ENCODE measurements around the gene USP9X. TPM values are rescaled to one million over a fixed set of nuclear protein-coding genes. Genes with fewer than 3 reads are reported as not detected.
"Not testable (repeated sequence)": the region's sequence is repeated elsewhere in the genome, so short reads cannot be mapped to it uniquely, and the experiment has no call there.

The USP9X gene
- total and polyA plus RNA-seq, 5 donors = 13.3 to 72.6 (median 59.1) TPM

DNA sequence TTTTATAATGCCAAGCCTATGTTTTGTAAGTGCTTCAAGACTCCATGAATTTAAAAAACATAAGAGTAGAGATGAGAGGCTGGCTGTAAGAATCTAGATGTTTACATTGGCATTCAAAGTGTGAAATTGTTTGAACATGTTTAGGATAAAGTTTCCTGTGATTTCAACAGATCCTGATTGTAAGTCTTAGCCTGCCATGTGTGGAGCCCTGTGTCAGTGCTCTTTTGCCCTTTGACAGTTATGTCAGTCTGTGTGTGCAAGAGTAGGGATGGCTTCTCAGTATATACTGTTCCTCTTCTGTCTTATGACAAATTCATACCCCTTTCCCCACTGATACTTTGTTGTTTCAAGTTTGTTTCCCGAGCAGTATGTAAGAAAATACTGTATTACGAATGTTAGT, 68.2 kb downstream of the USP9X start:
- no peak overlapping the region for H3K27ac ChIP-seq (ENCODE audit: low read length)
- H3K27me3 ChIP-seq (ENCODE audit: control insufficient read depth, insufficient read depth) = no peaks in the 10 kb centered on the region
- H3K4me1 ChIP-seq (ENCODE audit: control insufficient read depth, insufficient read depth, low read length) = no peaks in the 10 kb centered on the region
- H3K9me3 ChIP-seq (ENCODE audit: control insufficient read depth, low read length) = no peaks in the 10 kb centered on the region
- intact Hi-C loops (cut with DNase I) = no loop called here
- 89% methylated on average over 2 of the region's 2 CpGs for WGBS
- DNase-seq (no peak), ATAC-seq (no peak)
- H3K4me3 ChIP-seq (ENCODE audit: low read length) = no peak overlapping the region

DNA sequence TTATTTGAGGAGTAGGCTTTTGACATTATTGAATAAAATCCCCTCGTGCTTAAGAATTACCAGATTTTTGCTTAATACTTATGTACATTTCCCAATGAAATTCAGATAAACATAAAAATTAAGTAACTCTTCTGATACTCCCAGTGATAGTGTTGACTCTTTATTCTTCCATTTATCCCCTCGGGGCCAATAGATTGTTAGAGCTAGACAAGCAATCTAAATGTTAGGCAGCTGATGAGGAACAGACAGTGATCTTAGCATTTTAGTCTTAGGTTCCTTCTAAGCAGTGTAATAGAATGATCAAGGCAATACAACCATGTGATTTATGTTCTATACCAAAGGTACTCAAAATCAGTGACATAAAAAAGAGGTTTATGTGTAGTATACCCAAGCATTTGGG, 68.7 kb downstream of the USP9X start:
- H3K9me3 ChIP-seq (ENCODE audit: control insufficient read depth, low read length) = no peaks in the 10 kb centered on the region
- no peaks in the 10 kb centered on the region for H3K4me1 ChIP-seq (ENCODE audit: control insufficient read depth, insufficient read depth, low read length)
- no peak overlapping the region for H3K4me3 ChIP-seq (ENCODE audit: low read length)
- ATAC-seq (no peak), DNase-seq (no peak)
- H3K27ac ChIP-seq (ENCODE audit: low read length) = no peak overlapping the region
- intact Hi-C loops (cut with DNase I) = no loop called here
- 89% methylated on average over 2 of the region's 2 CpGs for WGBS
- no peaks in the 10 kb centered on the region for H3K27me3 ChIP-seq (ENCODE audit: control insufficient read depth, insufficient read depth)

DNA sequence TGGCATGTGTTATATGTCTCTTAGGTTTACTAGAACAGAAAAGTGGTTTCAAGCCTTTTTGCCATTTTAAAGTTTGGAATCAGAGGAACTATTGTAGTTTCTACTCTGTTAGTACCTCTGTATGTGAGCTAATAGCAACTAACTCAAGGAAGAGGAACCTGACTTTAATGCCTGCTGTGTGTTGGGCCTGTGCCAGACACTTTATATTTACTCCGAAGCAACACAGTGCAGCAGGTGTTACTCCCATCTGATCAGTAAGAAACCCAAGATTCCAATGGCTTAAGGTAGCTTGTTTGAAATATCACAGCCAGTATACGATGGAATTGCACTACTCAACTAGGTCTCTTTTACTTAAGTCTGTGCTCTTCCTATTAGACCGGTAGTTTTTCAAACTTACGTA, 79.2 kb downstream of the USP9X start:
- Histone ChIP-seq H3K4me1 (ENCODE audit: control insufficient read depth, insufficient read depth, low read length) (no peaks in the 10 kb centered on the region), H3K9me3 (ENCODE audit: control insufficient read depth, low read length) (no peaks in the 10 kb centered on the region), H3K27ac (ENCODE audit: low read length) (no peak overlapping the region), H3K4me3 (ENCODE audit: low read length) (no peak overlapping the region), H3K27me3 (ENCODE audit: control insufficient read depth, insufficient read depth) (no peaks in the 10 kb centered on the region)
- no peak for DNase-seq
- WGBS = 80% methylated on average over 4 of the region's 4 CpGs
- intact Hi-C loops (cut with DNase I) = no loop called here
- ATAC-seq = no peak

DNA sequence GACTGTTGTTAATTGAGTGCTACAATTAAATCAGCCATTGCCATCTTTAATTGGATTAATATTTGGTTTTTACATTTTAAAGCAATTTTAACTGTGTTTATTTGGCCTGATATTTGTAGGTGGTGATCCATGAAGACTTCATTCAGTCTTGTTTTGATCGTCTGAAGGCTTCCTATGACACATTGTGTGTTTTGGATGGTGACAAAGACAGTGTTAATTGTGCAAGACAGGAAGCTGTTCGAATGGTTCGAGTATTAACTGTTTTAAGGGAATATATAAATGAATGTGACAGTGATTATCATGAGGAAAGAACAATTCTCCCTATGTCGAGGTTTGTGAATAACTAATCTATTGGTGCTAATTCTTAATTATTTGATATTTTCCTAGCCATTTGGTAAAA, 82.6 kb downstream of the USP9X start:
- ATAC-seq (no peak), DNase-seq (no peak)
- WGBS = 52% methylated on average over 4 of the region's 4 CpGs
- H3K4me3 ChIP-seq (ENCODE audit: low read length) = no peak overlapping the region
- intact Hi-C loops (cut with DNase I) = no loop called here
- no peaks in the 10 kb centered on the region for H3K4me1 ChIP-seq (ENCODE audit: control insufficient read depth, insufficient read depth, low read length)
- H3K9me3 ChIP-seq (ENCODE audit: control insufficient read depth, low read length) = no peaks in the 10 kb centered on the region
- no peaks in the 10 kb centered on the region for H3K27me3 ChIP-seq (ENCODE audit: control insufficient read depth, insufficient read depth)
- H3K27ac ChIP-seq (ENCODE audit: low read length) = no peak overlapping the region

DNA sequence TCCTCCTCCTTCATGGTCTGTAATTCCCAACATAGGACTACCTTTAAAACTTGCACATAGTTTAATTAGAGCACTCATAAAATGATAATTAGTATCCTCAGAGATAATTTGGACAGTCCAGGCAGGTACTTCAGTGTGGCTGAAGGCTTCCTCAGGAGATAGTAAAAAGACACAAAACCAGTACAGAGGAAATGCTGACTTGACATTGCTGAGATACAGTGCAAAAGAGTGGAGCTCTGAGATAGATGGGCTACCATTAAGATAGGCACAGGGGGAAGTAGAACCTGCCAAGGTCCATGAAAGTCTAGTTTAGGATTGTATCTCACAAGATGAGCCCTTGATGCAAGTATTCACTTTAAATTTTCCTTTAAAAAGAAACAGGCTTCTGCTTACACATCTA, 91.0 kb downstream of the USP9X start:
- no peaks in the 10 kb centered on the region for H3K9me3 ChIP-seq (ENCODE audit: control insufficient read depth, low read length)
- H3K4me3 ChIP-seq (ENCODE audit: low read length) = no peak overlapping the region
- ATAC-seq (no peak), DNase-seq (no peak)
- intact Hi-C loops (cut with DNase I) = no loop called here
- H3K27ac ChIP-seq (ENCODE audit: low read length) = no peak overlapping the region
- no peaks in the 10 kb centered on the region for H3K27me3 ChIP-seq (ENCODE audit: control insufficient read depth, insufficient read depth)
- no peaks in the 10 kb centered on the region for H3K4me1 ChIP-seq (ENCODE audit: control insufficient read depth, insufficient read depth, low read length)

DNA sequence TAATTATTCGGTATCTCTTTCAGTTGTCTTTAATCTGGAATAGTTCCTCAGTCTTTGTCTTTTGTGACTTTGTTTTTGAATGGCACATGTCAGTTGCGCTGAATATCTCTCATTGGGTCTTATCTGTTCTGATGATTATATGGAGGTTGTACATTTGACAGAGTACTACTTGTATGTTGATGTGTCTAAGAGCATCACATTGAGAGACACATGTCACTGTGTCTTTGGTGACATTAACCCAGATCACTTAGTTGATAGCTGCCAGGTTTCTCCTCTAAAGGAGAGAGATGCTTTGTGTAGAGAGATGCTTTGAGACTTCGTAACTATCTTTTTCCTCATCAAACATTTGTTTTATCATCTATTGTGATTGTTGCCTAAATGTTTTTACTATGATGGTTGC, 92.1 kb downstream of the USP9X start:
- DNase-seq = no peak
- intact Hi-C loops (cut with DNase I) = no loop called here
- 96% methylated on average over 3 of the region's 3 CpGs for WGBS

DNA sequence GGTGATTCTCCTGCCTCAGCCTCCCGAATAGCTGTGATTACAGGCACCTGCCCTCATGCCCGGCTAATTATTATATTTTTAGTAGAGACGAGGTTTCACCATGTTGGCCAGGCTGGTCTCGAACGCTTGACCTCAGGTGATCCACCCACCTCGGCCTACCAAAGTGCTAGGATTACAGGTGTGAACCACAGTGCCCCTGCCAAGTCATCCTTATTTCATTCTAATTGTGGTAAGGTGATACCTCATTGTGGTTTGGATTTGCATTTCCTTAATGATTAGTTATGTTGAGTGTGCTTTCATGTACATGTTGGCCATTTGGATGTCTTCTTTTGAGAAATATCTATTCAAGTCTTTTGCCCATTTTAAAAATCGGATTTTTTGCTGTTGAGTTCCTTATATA, 93.0 kb downstream of the USP9X start:
- DNase-seq = no peak
- intact Hi-C loops (cut with DNase I) = no loop called here

More for the DNA sequence above, 92.1 kb downstream of the USP9X start:
- H3K9me3 ChIP-seq (ENCODE audit: control insufficient read depth, low read length) = no peaks in the 10 kb centered on the region
- no peak overlapping the region for H3K27ac ChIP-seq (ENCODE audit: low read length)
- no peaks in the 10 kb centered on the region for H3K4me1 ChIP-seq (ENCODE audit: control insufficient read depth, insufficient read depth, low read length)
- no peak for ATAC-seq
- no peaks in the 10 kb centered on the region for H3K27me3 ChIP-seq (ENCODE audit: control insufficient read depth, insufficient read depth)
- H3K4me3 ChIP-seq (ENCODE audit: low read length) = no peak overlapping the region

DNA sequence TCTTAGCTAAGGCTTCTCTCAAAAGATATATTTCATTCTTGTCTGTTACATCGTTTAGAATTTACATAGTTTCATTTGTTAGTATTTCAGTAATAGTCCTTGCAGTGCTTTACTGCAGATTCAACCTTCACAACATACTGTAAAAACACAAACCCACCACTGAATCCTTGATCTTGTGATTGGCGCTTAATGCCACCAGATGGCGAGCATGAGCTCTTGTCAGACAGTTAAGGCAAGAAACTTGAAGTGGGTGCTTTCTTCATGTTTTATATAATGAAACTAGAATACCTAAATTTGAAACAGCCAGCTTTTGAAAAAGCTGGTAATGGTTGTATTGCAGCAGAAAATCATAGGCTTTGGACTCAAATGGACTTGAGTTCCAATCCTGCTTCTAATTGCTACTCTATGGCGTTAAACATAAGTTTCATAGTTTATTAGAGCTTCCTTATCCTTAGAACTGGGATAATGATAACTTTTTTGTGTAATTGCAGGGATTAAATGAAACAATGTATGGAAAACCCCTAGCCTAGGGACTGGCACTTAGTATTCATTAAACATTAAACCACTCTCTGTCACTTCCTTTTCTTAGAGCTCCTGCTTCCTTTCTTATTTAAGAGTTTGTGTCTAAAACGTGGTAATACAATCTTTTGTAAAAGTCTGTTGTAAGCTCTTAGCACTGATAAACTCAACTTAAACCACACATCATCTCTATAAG, 95.1 kb downstream of the USP9X start:
- peaks cover 2% of the 10 kb centered on the region for H3K4me1 ChIP-seq (ENCODE audit: control insufficient read depth, insufficient read depth, low read length)
- intact Hi-C loops (cut with DNase I) = no loop called here
- peak in 2 of 3 donors; percentile 36 to 66 for DNase-seq
- no peak overlapping the region for H3K27ac ChIP-seq (ENCODE audit: low read length)
- 30% methylated on average over 5 of the region's 5 CpGs for WGBS
- no peaks in the 10 kb centered on the region for H3K9me3 ChIP-seq (ENCODE audit: control insufficient read depth, low read length)
- ATAC-seq = peak in 1 of 2 donors; percentile 36
- H3K27me3 ChIP-seq (ENCODE audit: control insufficient read depth, insufficient read depth) = no peaks in the 10 kb centered on the region
- no peak overlapping the region for H3K4me3 ChIP-seq (ENCODE audit: low read length)

More for the DNA sequence above, 93.0 kb downstream of the USP9X start:
- H3K27ac ChIP-seq (ENCODE audit: low read length) = no peak overlapping the region
- no peaks in the 10 kb centered on the region for H3K9me3 ChIP-seq (ENCODE audit: control insufficient read depth, low read length)
- H3K27me3 ChIP-seq (ENCODE audit: control insufficient read depth, insufficient read depth) = no peaks in the 10 kb centered on the region
- ATAC-seq = no peak
- no peak overlapping the region for H3K4me3 ChIP-seq (ENCODE audit: low read length)
- WGBS = 86% methylated on average over 7 of the region's 7 CpGs
- H3K4me1 ChIP-seq (ENCODE audit: control insufficient read depth, insufficient read depth, low read length) = no peaks in the 10 kb centered on the region

DNA sequence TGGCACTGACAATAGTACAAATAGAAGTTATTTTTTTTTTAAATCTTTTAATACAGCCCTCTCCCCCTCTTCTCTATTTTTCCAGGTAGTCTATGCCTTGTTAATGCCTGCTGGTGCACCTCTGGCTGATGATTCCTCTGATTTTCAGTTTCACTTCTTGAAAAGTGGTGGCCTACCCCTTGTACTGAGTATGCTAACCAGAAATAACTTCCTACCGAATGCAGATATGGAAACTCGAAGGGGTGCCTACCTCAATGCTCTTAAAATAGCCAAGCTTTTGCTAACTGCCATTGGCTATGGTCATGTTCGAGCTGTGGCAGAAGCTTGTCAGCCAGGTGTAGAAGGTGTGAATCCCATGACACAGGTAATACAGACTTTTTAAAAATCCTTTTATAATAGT, 99.1 kb downstream of the USP9X start:
- ATAC-seq = no peak
- intact Hi-C loops (cut with DNase I) = no loop called here
- H3K9me3 ChIP-seq (ENCODE audit: control insufficient read depth, low read length) = no peaks in the 10 kb centered on the region
- H3K27ac ChIP-seq (ENCODE audit: low read length) = no peak overlapping the region
- H3K4me1 ChIP-seq (ENCODE audit: control insufficient read depth, insufficient read depth, low read length) = peaks cover 2% of the 10 kb centered on the region
- H3K4me3 ChIP-seq (ENCODE audit: low read length) = no peak overlapping the region
- WGBS = 52% methylated on average over 3 of the region's 3 CpGs
- no peaks in the 10 kb centered on the region for H3K27me3 ChIP-seq (ENCODE audit: control insufficient read depth, insufficient read depth)
- no peak for DNase-seq

DNA sequence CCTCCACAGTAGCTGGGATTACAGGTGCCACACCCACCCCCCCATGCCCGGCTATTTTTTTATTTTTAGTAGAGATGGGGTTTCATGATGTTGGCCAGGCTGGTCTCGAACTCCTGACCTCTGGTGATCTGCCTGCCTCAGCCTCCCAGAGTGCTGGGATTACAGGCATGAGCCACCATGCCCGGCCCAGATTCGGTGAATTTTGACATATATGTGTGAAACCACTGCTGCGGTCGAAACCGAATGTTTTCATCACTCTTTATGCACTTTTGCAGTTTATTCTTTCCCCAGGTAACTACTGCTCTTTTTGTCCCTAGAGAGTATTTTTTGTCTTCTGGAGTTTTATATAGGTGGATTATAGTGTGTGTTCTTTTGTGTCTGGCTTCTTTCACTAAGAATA, 101.7 kb downstream of the USP9X start:
- H3K27ac ChIP-seq (ENCODE audit: low read length); H3K9me3 ChIP-seq (ENCODE audit: control insufficient read depth, low read length); DNase-seq; H3K4me1 ChIP-seq (ENCODE audit: control insufficient read depth, insufficient read depth, low read length); ATAC-seq; intact Hi-C loops (cut with DNase I); H3K4me3 ChIP-seq (ENCODE audit: low read length); H3K27me3 ChIP-seq (ENCODE audit: control insufficient read depth, insufficient read depth): not testable (repeated sequence)
- 95% methylated on average over 7 of the region's 7 CpGs for WGBS

DNA sequence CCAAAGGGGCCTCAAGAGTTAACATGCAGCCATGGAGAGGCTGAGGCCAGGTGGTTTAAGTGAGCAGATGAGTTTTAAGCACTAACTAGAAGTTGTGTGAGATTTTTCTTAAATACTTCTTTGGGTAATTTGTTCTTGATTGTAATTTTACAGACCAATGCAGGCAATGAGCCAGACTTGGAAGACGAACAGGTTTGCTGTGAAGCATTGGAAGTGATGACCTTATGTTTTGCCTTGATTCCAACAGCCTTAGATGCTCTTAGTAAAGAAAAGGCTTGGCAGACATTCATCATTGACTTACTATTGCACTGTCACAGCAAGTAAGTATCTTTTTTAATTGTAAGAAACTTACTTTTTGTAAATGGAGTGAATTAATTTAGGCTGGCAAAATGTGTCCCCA, 103.9 kb downstream of the USP9X start:
- H3K4me1 ChIP-seq (ENCODE audit: control insufficient read depth, insufficient read depth, low read length) = peaks cover 2% of the 10 kb centered on the region
- intact Hi-C loops (cut with DNase I) = no loop called here
- WGBS = 28% methylated on average over 1 of the region's 1 CpG

DNA sequence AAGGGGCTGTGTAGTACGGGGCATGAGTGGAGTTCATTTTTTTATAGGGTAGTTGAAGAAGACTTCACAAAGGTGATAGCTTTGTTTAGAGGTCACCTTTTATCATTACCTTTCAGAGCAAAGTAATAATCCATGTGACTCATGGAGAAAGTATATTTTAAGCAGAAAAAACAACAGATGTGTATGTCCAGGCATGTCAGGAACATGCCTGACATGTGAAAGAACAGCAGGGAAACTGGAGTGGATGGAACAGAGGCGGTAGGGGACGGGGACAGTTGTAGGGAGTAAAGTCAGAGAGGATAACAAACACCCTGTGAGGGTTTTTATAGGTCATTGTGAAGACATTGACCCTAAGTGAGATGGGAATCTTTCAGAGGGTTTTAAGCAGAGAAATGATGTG, 107.6 kb downstream of the USP9X start:
- DNase-seq = no peak
- WGBS = 96% methylated on average over 3 of the region's 3 CpGs
- Histone ChIP-seq H3K9me3 (ENCODE audit: control insufficient read depth, low read length) (no peaks in the 10 kb centered on the region), H3K27ac (ENCODE audit: low read length) (no peak overlapping the region), H3K4me3 (ENCODE audit: low read length) (no peak overlapping the region), H3K4me1 (ENCODE audit: control insufficient read depth, insufficient read depth, low read length) (no peaks in the 10 kb centered on the region), H3K27me3 (ENCODE audit: control insufficient read depth, insufficient read depth) (no peaks in the 10 kb centered on the region)
- intact Hi-C loops (cut with DNase I) = no loop called here
- no peak for ATAC-seq

More for the DNA sequence above, 103.9 kb downstream of the USP9X start:
- ATAC-seq (no peak), DNase-seq (no peak)
- H3K4me3 ChIP-seq (ENCODE audit: low read length) = no peak overlapping the region
- H3K9me3 ChIP-seq (ENCODE audit: control insufficient read depth, low read length) = no peaks in the 10 kb centered on the region
- no peak overlapping the region for H3K27ac ChIP-seq (ENCODE audit: low read length)
- no peaks in the 10 kb centered on the region for H3K27me3 ChIP-seq (ENCODE audit: control insufficient read depth, insufficient read depth)

Measured in right cardiac atrium (tissue), 5 donors.